ENCODE results near the gene HNMT. TPM values are rescaled to one million over a fixed set of nuclear protein-coding genes. Genes with fewer than 3 reads are reported as not detected.

Gene HNMT
- total and polyA plus RNA-seq, 2 of the 8 experiments (the other 6 are each of a cell fraction or from before 2014, with no cell fraction given), result 1.6 to 3.6 TPM

DNA sequence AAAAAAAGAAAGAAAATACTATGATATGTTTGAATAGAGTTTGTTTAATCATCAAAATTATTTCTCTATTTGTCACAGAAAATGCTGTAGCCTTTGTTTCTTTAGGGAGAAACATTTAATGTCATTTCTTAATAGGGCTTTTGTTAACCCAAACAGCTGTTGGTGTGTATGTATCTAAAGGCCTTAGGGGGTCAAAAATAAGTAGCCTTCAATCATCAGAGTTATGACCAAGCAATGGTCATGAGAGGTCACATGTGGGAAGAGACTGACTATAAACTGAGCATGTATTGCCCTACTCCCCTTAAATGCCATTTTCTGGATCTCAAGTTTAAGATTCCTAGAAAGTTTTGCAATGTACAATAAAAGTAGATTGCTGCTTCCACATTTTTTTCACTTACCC lies 22.7 kb downstream of the HNMT start:
- no peak for DNase-seq (ENCODE audit: low read depth in 1 of 2, low spot score in 2 of 2)
- H3K9me3 ChIP-seq (ENCODE audit: insufficient read depth in 2 of 2, low read depth in 1 of 2, low read length in 1 of 2), result no peaks in the 10 kb centered on the region
- H3K27ac ChIP-seq (ENCODE audit: low read depth, low read length), result no peak overlapping the region
- ChIA-PET POLR2A (ENCODE audit: partially characterized antibody) (no interaction called here), CTCF (ENCODE audit: partially characterized antibody) (interaction anchor here (1.1 kb wide), 1 partner anchor 29 kb away, joined by 3 read pairs; no protein-coding TSS in a partner anchor)
- H2BK5ac ChIP-seq (ENCODE audit: low read depth, low read length), result no peak overlapping the region
- no peak overlapping the region for H4K5ac ChIP-seq (ENCODE audit: insufficient read length, low read depth, low read length)
- H3K4ac ChIP-seq (replicated peaks; ENCODE audit: insufficient read length, low read depth, low read length), result no peak overlapping the region
- H3K27me3 ChIP-seq (replicated peaks in 1 of 4; ENCODE audit: control insufficient read depth in 3 of 4, extremely low read depth in 1 of 4, insufficient read depth in 3 of 4, low read length in 3 of 4), result no peaks in the 10 kb centered on the region
- H2BK20ac ChIP-seq (ENCODE audit: low read length), result no peak overlapping the region
- no peak overlapping the region for H2AFZ ChIP-seq (ENCODE audit: low read length)
- no peak overlapping the region for H4K91ac ChIP-seq (replicated peaks; ENCODE audit: insufficient read length, low read length)
- H3K36me3 ChIP-seq (ENCODE audit: control insufficient read depth in 2 of 4, insufficient read depth in 4 of 4, low read length in 3 of 4), result no peaks in the 10 kb centered on the region; a peak in 1 of 8 replicates
- no peak overlapping the region for H2AK5ac ChIP-seq (ENCODE audit: low read depth, low read length)
- no peak overlapping the region for H2BK12ac ChIP-seq (ENCODE audit: low read depth, low read length)
- no peak overlapping the region for H3K9ac ChIP-seq (replicated peaks in 1 of 4; ENCODE audit: extremely low read depth in 1 of 4, low read depth in 3 of 4, low read length in 3 of 4)
- no peaks in the 10 kb centered on the region for H3K79me2 ChIP-seq (ENCODE audit: control insufficient read depth in 1 of 2, insufficient read depth in 2 of 2, low read length in 2 of 2)
- H3K18ac ChIP-seq (ENCODE audit: extremely low read depth, low read length), result no peak overlapping the region
- no peak overlapping the region for H2BK120ac ChIP-seq (replicated peaks; ENCODE audit: low read depth, low read length)
- H3K23me2 ChIP-seq (ENCODE audit: low read depth, low read length), result no peaks in the 10 kb centered on the region; the same call in 1 of the 2 replicates
- H3K4me2 ChIP-seq (ENCODE audit: insufficient read depth in 1 of 2, low read depth in 2 of 2, low read length in 2 of 2), result no peak overlapping the region
- no peak overlapping the region for H3K23ac ChIP-seq (ENCODE audit: insufficient read length)
- no peaks in the 10 kb centered on the region for H3K79me1 ChIP-seq (ENCODE audit: low read depth, low read length)
- FAIRE-seq, result no peak
- no peak overlapping the region for H3K14ac ChIP-seq (ENCODE audit: insufficient read length)
- no peaks in the 10 kb centered on the region for H3K4me1 ChIP-seq (replicated peaks in 1 of 4; ENCODE audit: control insufficient read depth in 3 of 4, insufficient read depth in 4 of 4, low read length in 3 of 4)
- no peak overlapping the region for H3K56ac ChIP-seq (replicated peaks; ENCODE audit: insufficient read length, low read depth, low read length)
- no peak overlapping the region for H2BK15ac ChIP-seq (ENCODE audit: low read length)
- no peak overlapping the region for H3K4me3 ChIP-seq (ENCODE audit: extremely low read depth in 1 of 4, insufficient read depth in 2 of 4, low read depth in 3 of 4, low read length in 4 of 4)
- no peak overlapping the region for H4K8ac ChIP-seq (ENCODE audit: extremely low read depth, insufficient read depth, low read length)
- no peaks in the 10 kb centered on the region for H4K20me1 ChIP-seq (replicated peaks in 1 of 2; ENCODE audit: control insufficient read depth in 1 of 2, insufficient read depth in 2 of 2, low read length in 2 of 2)
- TF ChIP-seq NRF1 (IDR thresholded peaks at IDR 0.05; ENCODE audit: low read depth, low read length) (no peak), TBP (IDR thresholded peaks at IDR 0.05; ENCODE audit: low read depth, low read length) (no peak), PHF8 (conservative IDR thresholded peaks at IDR 0.05; ENCODE audit: low read depth, low read length) (no peak), BRCA1 (IDR thresholded peaks at IDR 0.05; ENCODE audit: low read depth, low read length) (no peak), NANOG (IDR thresholded peaks at IDR 0.05; ENCODE audit: insufficient read depth, low read depth, low read length, poor library complexity, severe bottlenecking) (no peak), EZH2 (IDR thresholded peaks at IDR 0.05; ENCODE audit: low read depth, low read length, severe bottlenecking) (no peak), CBX8 (IDR thresholded peaks at IDR 0.05; ENCODE audit: borderline replicate concordance, low read depth, low read length) (no peak), SP1 (IDR thresholded peaks at IDR 0.05; ENCODE audit: low read depth, low read length) (no peak), CHD2 (IDR thresholded peaks at IDR 0.05; ENCODE audit: low read length) (no peak), SUZ12 (IDR thresholded peaks at IDR 0.05; ENCODE audit: low read length) (no peak), POU5F1 (IDR thresholded peaks at IDR 0.05; ENCODE audit: low read depth, low read length) (no peak), HDAC6 (IDR thresholded peaks at IDR 0.05; ENCODE audit: low read depth, low read length) (no peak)
- TF ChIP-seq, protein P1, sequence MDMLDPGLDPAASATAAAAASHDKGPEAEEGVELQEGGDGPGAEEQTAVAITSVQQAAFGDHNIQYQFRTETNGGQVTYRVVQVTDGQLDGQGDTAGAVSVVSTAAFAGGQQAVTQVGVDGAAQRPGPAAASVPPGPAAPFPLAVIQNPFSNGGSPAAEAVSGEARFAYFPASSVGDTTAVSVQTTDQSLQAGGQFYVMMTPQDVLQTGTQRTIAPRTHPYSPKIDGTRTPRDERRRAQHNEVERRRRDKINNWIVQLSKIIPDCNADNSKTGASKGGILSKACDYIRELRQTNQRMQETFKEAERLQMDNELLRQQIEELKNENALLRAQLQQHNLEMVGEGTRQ (IDR thresholded peaks at IDR 0.05; ENCODE audit: low read length), result no peak
- TF ChIP-seq, protein P2, sequence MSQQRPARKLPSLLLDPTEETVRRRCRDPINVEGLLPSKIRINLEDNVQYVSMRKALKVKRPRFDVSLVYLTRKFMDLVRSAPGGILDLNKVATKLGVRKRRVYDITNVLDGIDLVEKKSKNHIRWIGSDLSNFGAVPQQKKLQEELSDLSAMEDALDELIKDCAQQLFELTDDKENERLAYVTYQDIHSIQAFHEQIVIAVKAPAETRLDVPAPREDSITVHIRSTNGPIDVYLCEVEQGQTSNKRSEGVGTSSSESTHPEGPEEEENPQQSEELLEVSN (IDR thresholded peaks at IDR 0.05), result no peak
